Mesenchymal stem cell (in vitro differentiated cells and primary cell): ENCODE data around the gene ALK.

ENCODE experiments used
- DNase-seq: peaks from one replicate; pipeline ENCODE4 v3.0.0-alpha.2; 2013
- H2AFZ ChIP-seq: one replicate; pipeline ENCODE4 v1.6.1; 2013; ENCODE audit warnings: low read depth, mild to moderate bottlenecking, control low read depth, inconsistent platforms, low read length, moderate library complexity
- H2AK5ac ChIP-seq: 2 replicates; pipeline ENCODE4 v1.6.1; 2013; ENCODE audit warnings: low read length, moderate library complexity, mild to moderate bottlenecking, inconsistent platforms; ENCODE audit not compliant: severe bottlenecking
- H2BK120ac ChIP-seq: one replicate; pipeline ENCODE4 v1.6.1; 2013; ENCODE audit warnings: low read depth, mild to moderate bottlenecking, inconsistent platforms, low read length, moderate library complexity
- H2BK12ac ChIP-seq, 2 experiments: one replicate each; pipeline ENCODE4 v1.6.1; 2013; ENCODE audit warnings: inconsistent platforms in 2 of 2, low read length in 2 of 2, mild to moderate bottlenecking in 2 of 2, moderate library complexity in 2 of 2, control low read depth in 1 of 2
- H2BK15ac ChIP-seq: one replicate; pipeline ENCODE4 v1.6.1; 2013; ENCODE audit warnings: mild to moderate bottlenecking, low read depth, inconsistent platforms; ENCODE audit not compliant: poor library complexity, severe bottlenecking
- H2BK5ac ChIP-seq: 2 replicates; pipeline ENCODE4 v1.6.1; 2013; ENCODE audit warnings: low read depth, mild to moderate bottlenecking, low read length, control low read depth, inconsistent platforms; ENCODE audit not compliant: poor library complexity, severe bottlenecking
- H3K14ac ChIP-seq, 2 experiments: one replicate each; pipeline ENCODE4 v1.6.1; 2013; ENCODE audit warnings: inconsistent platforms in 2 of 2, low read length in 2 of 2, control low read depth in 1 of 2, mild to moderate bottlenecking in 1 of 2, moderate library complexity in 1 of 2
- H3K18ac ChIP-seq, 2 experiments: one replicate each; pipeline ENCODE4 v1.6.1; 2013; ENCODE audit warnings: inconsistent platforms in 2 of 2, low read length in 2 of 2, control low read depth in 1 of 2, low read depth in 1 of 2, mild to moderate bottlenecking in 1 of 2
- H3K23ac ChIP-seq, 2 experiments: one replicate each; pipeline ENCODE4 v1.6.1; 2013; ENCODE audit warnings: inconsistent platforms in 2 of 2, low read length in 2 of 2, mild to moderate bottlenecking in 2 of 2, moderate library complexity in 2 of 2, control low read depth in 1 of 2
- H3K27ac ChIP-seq: 2 replicates; pipeline ENCODE4 v1.5.1; 2013; ENCODE audit warnings: mild to moderate bottlenecking, moderate library complexity, low read length, control low read depth, inconsistent platforms; ENCODE audit not compliant: poor library complexity, severe bottlenecking
- H3K27me3 ChIP-seq, 2 experiments: 2 replicates each; pipeline versions ENCODE4 v1.6.1 to v1.7.0; 2013; ENCODE audit warnings: low read length in 2 of 2, mild to moderate bottlenecking in 2 of 2, moderate library complexity in 2 of 2, control low read depth in 1 of 2, inconsistent platforms in 1 of 2; ENCODE audit not compliant: control insufficient read depth in 1 of 2, insufficient read depth in 1 of 2
- H3K36me3 ChIP-seq, 2 experiments: 2 replicates each; pipeline versions ENCODE4 v1.6.1 to v1.7.0; 2013; ENCODE audit warnings: low read length in 2 of 2, control low read depth in 1 of 2, inconsistent platforms in 1 of 2, low read depth in 1 of 2, mild to moderate bottlenecking in 1 of 2; ENCODE audit not compliant: insufficient read depth in 2 of 2, control insufficient read depth in 1 of 2
- H3K4ac ChIP-seq, 2 experiments: one replicate each; pipeline ENCODE4 v1.6.1; 2013; ENCODE audit warnings: inconsistent platforms in 2 of 2, low read length in 2 of 2, mild to moderate bottlenecking in 2 of 2, moderate library complexity in 2 of 2, control low read depth in 1 of 2, low read depth in 1 of 2
- H3K4me1 ChIP-seq: 2 replicates; pipeline ENCODE4 v1.6.1; 2013; ENCODE audit warnings: low read depth, low read length, control low read depth; ENCODE audit not compliant: control insufficient read depth, insufficient read depth
- H3K4me2 ChIP-seq: 2 replicates; pipeline ENCODE4 v1.6.1; 2013; ENCODE audit warnings: low read length, mild to moderate bottlenecking, inconsistent platforms; ENCODE audit not compliant: poor library complexity, severe bottlenecking
- H3K4me3 ChIP-seq, 2 experiments: 2 replicates each; pipeline versions ENCODE4 v1.5.1 to v1.7.0; 2013; ENCODE audit warnings: low read length in 2 of 2, mild to moderate bottlenecking in 2 of 2, control low read depth in 1 of 2, low read depth in 1 of 2; ENCODE audit not compliant: insufficient read depth in 1 of 2
- H3K79me1 ChIP-seq: replicated peaks from 2 replicates; pipeline ENCODE4 v1.6.1; 2013; ENCODE audit warnings: mild to moderate bottlenecking, control low read depth, low read length, inconsistent platforms; ENCODE audit not compliant: poor library complexity, severe bottlenecking
- H3K9ac ChIP-seq: 2 replicates; pipeline ENCODE4 v1.7.0; 2013; ENCODE audit warnings: mild to moderate bottlenecking, low read length, moderate library complexity
- H3K9me3 ChIP-seq: 2 replicates; pipeline ENCODE4 v1.7.0; 2013; ENCODE audit warnings: mild to moderate bottlenecking, low read length; ENCODE audit not compliant: control insufficient read depth
- H4K8ac ChIP-seq: one replicate; pipeline ENCODE4 v1.6.1; 2013; ENCODE audit warnings: inconsistent platforms, mild to moderate bottlenecking, low read length, moderate library complexity
- H4K91ac ChIP-seq: one replicate; pipeline ENCODE4 v1.6.1; 2013; ENCODE audit warnings: mild to moderate bottlenecking, low read length, inconsistent platforms
- WGBS: methylation state at CpG from one replicate; pipeline ENCODE4 v1.1.7; 2013; ENCODE audit warnings: mixed read lengths; 5-methylcytosine and 5-hydroxymethylcytosine counted together

Gene ALK

GRCh38 chr2:29744976-29745375, 176.4 kb downstream of the ALK start:
- Histone ChIP-seq H2AK5ac (no peak overlapping the region), H3K18ac (no peak overlapping the region), H3K14ac (no peak overlapping the region), H3K4ac (no peak overlapping the region), H3K27ac (no peak overlapping the region), H3K4me3 (no peak overlapping the region), H3K23ac (no peak overlapping the region), H2BK5ac (no peak overlapping the region), H2BK15ac (no peak overlapping the region), H3K36me3 (no peaks in the 10 kb centered on the region), H2AFZ (no peak overlapping the region), H3K9me3 (no peaks in the 10 kb centered on the region), H3K9ac (no peak overlapping the region), H2BK120ac (no peak overlapping the region), H3K27me3 (no peaks in the 10 kb centered on the region), H4K91ac (no peak overlapping the region), H3K79me1 (no peaks in the 10 kb centered on the region), H3K4me2 (no peak overlapping the region), H3K4me1 (no peaks in the 10 kb centered on the region), H2BK12ac (no peak overlapping the region), H4K8ac (no peak overlapping the region)
- no peak for DNase-seq
- 74% methylated on average over 2 of the region's 3 CpGs for WGBS

GRCh38 chr2:29743516-29743915, 177.9 kb downstream of the ALK start:
- Histone ChIP-seq H3K9me3 (no peaks in the 10 kb centered on the region), H3K4ac (no peak overlapping the region), H4K91ac (no peak overlapping the region), H2BK15ac (no peak overlapping the region), H3K79me1 (no peaks in the 10 kb centered on the region), H3K36me3 (no peaks in the 10 kb centered on the region), H3K14ac (no peak overlapping the region), H3K18ac (no peak overlapping the region), H4K8ac (no peak overlapping the region), H2BK5ac (no peak overlapping the region), H3K9ac (no peak overlapping the region), H3K4me1 (no peaks in the 10 kb centered on the region), H3K4me3 (no peak overlapping the region), H3K27ac (no peak overlapping the region), H3K27me3 (no peaks in the 10 kb centered on the region), H2AK5ac (no peak overlapping the region), H3K23ac (no peak overlapping the region), H2BK12ac (no peak overlapping the region), H2AFZ (no peak overlapping the region), H3K4me2 (no peak overlapping the region), H2BK120ac (no peak overlapping the region)
- no peak for DNase-seq
- 82% methylated on average over 3 of the region's 3 CpGs for WGBS

- WGBS: 48% methylated on average over 2 of the region's 2 CpGs
- Histone ChIP-seq H2BK120ac (no peak overlapping the region), H3K9ac (no peak overlapping the region), H3K27me3 (no peaks in the 10 kb centered on the region), H3K27ac (no peak overlapping the region), H3K23ac (no peak overlapping the region), H2AFZ (no peak overlapping the region), H3K79me1 (no peaks in the 10 kb centered on the region), H2BK5ac (no peak overlapping the region), H2BK15ac (no peak overlapping the region), H3K18ac (no peak overlapping the region), H3K9me3 (no peaks in the 10 kb centered on the region), H2BK12ac (no peak overlapping the region), H3K4me1 (no peaks in the 10 kb centered on the region), H4K91ac (no peak overlapping the region), H3K4ac (no peak overlapping the region), H3K4me2 (no peak overlapping the region), H4K8ac (no peak overlapping the region), H3K4me3 (no peak overlapping the region), H3K14ac (no peak overlapping the region), H3K36me3 (no peaks in the 10 kb centered on the region), H2AK5ac (no peak overlapping the region)
- DNase-seq: no peak
Measured at GRCh38 chr2:29742656-29743055, 178.7 kb downstream of the ALK start.

GRCh38 chr2:29741132-29741531, 180.3 kb downstream of the ALK start:
- no peak overlapping the region for H2AK5ac ChIP-seq
- H3K23ac ChIP-seq: no peak overlapping the region
- WGBS: 77% methylated on average over 2 of the region's 4 CpGs
- no peak overlapping the region for H3K4ac ChIP-seq
- no peak overlapping the region for H3K4me3 ChIP-seq
- no peak overlapping the region for H3K4me2 ChIP-seq
- H2BK120ac ChIP-seq: no peak overlapping the region
- H4K91ac ChIP-seq: no peak overlapping the region
- no peaks in the 10 kb centered on the region for H3K4me1 ChIP-seq
- no peak overlapping the region for H2AFZ ChIP-seq
- H3K14ac ChIP-seq: no peak overlapping the region
- H3K27ac ChIP-seq: no peak overlapping the region
- no peak overlapping the region for H2BK15ac ChIP-seq
- no peak overlapping the region for H2BK5ac ChIP-seq
- no peak overlapping the region for H4K8ac ChIP-seq
- no peak for DNase-seq
- H2BK12ac ChIP-seq: no peak overlapping the region
- no peaks in the 10 kb centered on the region for H3K36me3 ChIP-seq
- H3K9ac ChIP-seq: no peak overlapping the region
- H3K9me3 ChIP-seq: no peaks in the 10 kb centered on the region
- no peak overlapping the region for H3K18ac ChIP-seq
- H3K79me1 ChIP-seq: no peaks in the 10 kb centered on the region
- H3K27me3 ChIP-seq: no peaks in the 10 kb centered on the region
